Upper lobe of left lung (tissue), 4 donors: Measurements from ENCODE around the gene ZNF618.

Experiments used
- CTCF ChIP-seq, 6 experiments: fragments of 450-650 bp in 4 of 6; fragments of 200-600 bp in 2 of 6; sonication (generic) in 2 of 6; IDR thresholded peaks; one replicate each; pipeline ENCODE4 v1.5.1; 2016 to 2019; ENCODE audit warnings: antibody characterized with exemption in 6 of 6
- POLR2AphosphoS5 ChIP-seq, 2 donors: sonication (generic); formaldehyde crosslinking; IDR thresholded peaks; one replicate each; pipeline ENCODE4 v1.5.1; 2017; ENCODE audit warnings: antibody characterized with exemption in 2 of 2

DNA sequence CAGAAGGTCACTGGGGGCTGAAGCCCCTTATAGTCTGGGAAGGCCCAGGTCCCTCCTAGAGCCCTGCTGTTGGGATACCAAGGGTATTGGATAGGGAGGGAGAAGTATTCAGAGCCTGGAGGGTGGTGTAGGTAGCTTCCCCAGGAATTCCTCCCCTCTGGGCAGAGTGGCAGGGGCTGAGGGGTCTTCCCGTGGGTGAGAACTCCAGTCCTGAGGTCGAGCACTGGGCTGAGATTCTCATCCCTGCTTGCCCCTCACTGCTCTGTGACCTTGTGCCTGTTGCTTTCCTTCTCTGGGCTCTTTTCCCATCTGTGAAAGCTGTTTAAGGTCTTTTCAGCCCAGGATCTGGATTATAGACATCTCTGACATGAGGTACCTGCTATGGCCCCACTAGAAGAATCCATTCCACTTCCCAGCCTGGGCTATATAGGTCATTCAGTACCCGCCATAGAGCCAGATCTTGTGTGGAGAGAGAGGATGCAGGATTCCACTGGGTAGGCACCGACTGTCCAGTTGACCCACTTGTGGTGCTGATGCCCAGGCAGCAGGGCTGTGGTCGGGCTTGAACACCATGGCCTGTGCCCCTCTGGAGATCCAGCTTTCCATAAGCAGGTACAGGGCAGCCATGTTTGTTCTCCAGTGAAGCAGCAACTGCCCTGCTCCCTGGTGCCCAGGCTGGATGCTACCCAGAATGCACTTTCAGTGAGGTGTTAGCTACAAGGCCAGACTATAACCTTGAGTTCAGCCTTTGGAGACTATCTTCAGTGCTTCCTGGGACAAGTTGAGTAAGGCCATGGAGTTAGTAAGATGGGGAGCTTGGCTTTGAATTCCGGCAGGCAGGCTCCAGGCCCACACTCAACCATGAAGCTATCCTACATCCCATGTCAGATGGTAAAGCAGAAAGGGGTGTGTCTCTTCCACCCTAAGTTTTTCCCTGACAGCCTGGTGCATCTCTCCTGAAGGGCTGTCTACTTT lies 141.9 kb downstream of the ZNF618 start:
- TF ChIP-seq CTCF (IDR thresholded peaks at IDR 0.05) (no peak), POLR2AphosphoS5 (IDR thresholded peaks at IDR 0.05) (no peak)
